Measurements from ENCODE around the gene ANKS1B.

DNA sequence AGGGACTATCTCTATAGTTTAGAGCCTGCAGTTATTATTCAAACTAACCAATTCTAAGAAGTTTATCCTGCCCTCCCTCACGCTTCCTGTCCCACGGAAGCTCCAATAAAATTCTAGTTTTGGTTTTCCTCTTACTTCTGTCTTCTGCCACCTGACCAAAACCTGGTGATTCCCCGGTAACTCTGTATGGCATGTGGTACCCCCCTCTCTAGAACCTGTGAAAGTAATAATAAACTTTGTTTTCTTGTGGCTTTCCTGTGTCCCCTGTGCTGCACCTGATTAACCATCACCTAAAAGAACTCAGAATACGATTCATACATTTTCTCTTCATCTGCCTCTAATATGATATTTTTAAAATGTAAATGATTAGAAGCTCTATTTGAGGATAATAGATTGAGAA lies 959.9 kb downstream of the ANKS1B start:
- TF ChIP-seq, protein P1, sequence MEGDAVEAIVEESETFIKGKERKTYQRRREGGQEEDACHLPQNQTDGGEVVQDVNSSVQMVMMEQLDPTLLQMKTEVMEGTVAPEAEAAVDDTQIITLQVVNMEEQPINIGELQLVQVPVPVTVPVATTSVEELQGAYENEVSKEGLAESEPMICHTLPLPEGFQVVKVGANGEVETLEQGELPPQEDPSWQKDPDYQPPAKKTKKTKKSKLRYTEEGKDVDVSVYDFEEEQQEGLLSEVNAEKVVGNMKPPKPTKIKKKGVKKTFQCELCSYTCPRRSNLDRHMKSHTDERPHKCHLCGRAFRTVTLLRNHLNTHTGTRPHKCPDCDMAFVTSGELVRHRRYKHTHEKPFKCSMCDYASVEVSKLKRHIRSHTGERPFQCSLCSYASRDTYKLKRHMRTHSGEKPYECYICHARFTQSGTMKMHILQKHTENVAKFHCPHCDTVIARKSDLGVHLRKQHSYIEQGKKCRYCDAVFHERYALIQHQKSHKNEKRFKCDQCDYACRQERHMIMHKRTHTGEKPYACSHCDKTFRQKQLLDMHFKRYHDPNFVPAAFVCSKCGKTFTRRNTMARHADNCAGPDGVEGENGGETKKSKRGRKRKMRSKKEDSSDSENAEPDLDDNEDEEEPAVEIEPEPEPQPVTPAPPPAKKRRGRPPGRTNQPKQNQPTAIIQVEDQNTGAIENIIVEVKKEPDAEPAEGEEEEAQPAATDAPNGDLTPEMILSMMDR (IDR thresholded peaks at IDR 0.05), result no peak
- TF ChIP-seq POLR2AphosphoS5 (IDR thresholded peaks at IDR 0.05) (no peak), POLR2A (IDR thresholded peaks at IDR 0.05) (no peak)
